Parathyroid adenoma (tissue), 2 donors: ENCODE data around the gene SPTAN1.

Source experiments
- H2AFZ ChIP-seq: fragments of 300-600 bp; sonication (generic); one replicate; pipeline ENCODE4 v1.7.0; 2017; ENCODE audit warnings: antibody characterized with exemption, mild to moderate bottlenecking
- H3K27ac ChIP-seq: fragments of 300-600 bp; sonication (generic); one replicate; pipeline ENCODE4 v1.7.0; 2017
- H3K27me3 ChIP-seq: fragments of 300-600 bp; sonication (generic); one replicate; pipeline ENCODE4 v1.7.0; 2017; ENCODE audit warnings: low read length; ENCODE audit not compliant: control insufficient read depth, insufficient read depth
- H3K36me3 ChIP-seq: fragments of 300-600 bp; sonication (generic); one replicate; pipeline ENCODE4 v1.7.0; 2017; ENCODE audit warnings: low read length; ENCODE audit not compliant: control insufficient read depth, insufficient read depth
- H3K4me1 ChIP-seq: fragments of 300-600 bp; sonication (generic); one replicate; pipeline ENCODE4 v1.7.0; 2017; ENCODE audit warnings: control low read depth
- H3K4me2 ChIP-seq: fragments of 300-600 bp; sonication (generic); one replicate; pipeline ENCODE4 v1.7.0; 2017; ENCODE audit warnings: low read length
- H3K4me3 ChIP-seq: fragments of 300-600 bp; sonication (generic); one replicate; pipeline ENCODE4 v1.7.0; 2017; ENCODE audit warnings: low read depth, low read length
- H3K79me2 ChIP-seq: fragments of 300-600 bp; sonication (generic); one replicate; pipeline ENCODE4 v1.7.0; 2017; ENCODE audit warnings: control low read depth
- H3K9ac ChIP-seq: fragments of 300-600 bp; sonication (generic); one replicate; pipeline ENCODE4 v1.7.0; 2017; ENCODE audit warnings: mild to moderate bottlenecking
- H3K9me3 ChIP-seq: fragments of 300-600 bp; sonication (generic); one replicate; pipeline ENCODE4 v1.7.0; 2017; ENCODE audit warnings: low read length; ENCODE audit not compliant: control insufficient read depth
- CTCF ChIP-seq: fragments of 300-600 bp; sonication (generic); IDR thresholded peaks from one replicate; pipeline ENCODE4 v1.7.0; 2017; ENCODE audit warnings: antibody characterized with exemption, mild to moderate bottlenecking
- donor health status: primary hyperparathyroidism.

SPTAN1 gene

GRCh38 chr9:128624566-128624965 lies 72.2 kb downstream of the SPTAN1 start:
- H2AFZ ChIP-seq, result no peak overlapping the region
- H3K4me2 ChIP-seq, result no peak overlapping the region
- no peak overlapping the region for H3K9ac ChIP-seq
- H3K27ac ChIP-seq, result no peak overlapping the region
- no peak for TF ChIP-seq CTCF
- H3K79me2 ChIP-seq, result no peaks in the 10 kb centered on the region
- H3K36me3 ChIP-seq, result no peaks in the 10 kb centered on the region
- no peaks in the 10 kb centered on the region for H3K9me3 ChIP-seq
- no peaks in the 10 kb centered on the region for H3K27me3 ChIP-seq
- H3K4me3 ChIP-seq, result no peak overlapping the region
- H3K4me1 ChIP-seq, result no peaks in the 10 kb centered on the region

- Histone ChIP-seq H3K4me1 (no peaks in the 10 kb centered on the region), H3K79me2 (no peaks in the 10 kb centered on the region), H3K36me3 (no peaks in the 10 kb centered on the region), H3K9ac (no peak overlapping the region), H3K27ac (no peak overlapping the region), H2AFZ (no peak overlapping the region), H3K9me3 (no peaks in the 10 kb centered on the region), H3K4me2 (no peak overlapping the region), H3K27me3 (no peaks in the 10 kb centered on the region), H3K4me3 (no peak overlapping the region)
- TF ChIP-seq CTCF, result no peak
Measured at GRCh38 chr9:128625391-128626146, 73.2 kb downstream of the SPTAN1 start.

- Histone ChIP-seq H3K27ac (no peak overlapping the region), H3K27me3 (no peaks in the 10 kb centered on the region), H2AFZ (no peak overlapping the region), H3K9me3 (no peaks in the 10 kb centered on the region), H3K4me2 (no peak overlapping the region), H3K9ac (no peak overlapping the region), H3K4me3 (no peak overlapping the region), H3K79me2 (no peaks in the 10 kb centered on the region), H3K36me3 (no peaks in the 10 kb centered on the region), H3K4me1 (no peaks in the 10 kb centered on the region)
- no peak for TF ChIP-seq CTCF
Measured at GRCh38 chr9:128626181-128626580, 73.8 kb downstream of the SPTAN1 start.

- no peaks in the 10 kb centered on the region for H3K27me3 ChIP-seq
- H3K4me2 ChIP-seq, result no peak overlapping the region
- no peaks in the 10 kb centered on the region for H3K9me3 ChIP-seq
- no peaks in the 10 kb centered on the region for H3K79me2 ChIP-seq
- no peaks in the 10 kb centered on the region for H3K4me1 ChIP-seq
- H3K4me3 ChIP-seq, result no peak overlapping the region
- H3K27ac ChIP-seq, result no peak overlapping the region
- no peak for TF ChIP-seq CTCF
- no peaks in the 10 kb centered on the region for H3K36me3 ChIP-seq
- no peak overlapping the region for H2AFZ ChIP-seq
- H3K9ac ChIP-seq, result no peak overlapping the region
Measured at GRCh38 chr9:128627127-128627715, 74.8 kb downstream of the SPTAN1 start.

- no peak overlapping the region for H3K27ac ChIP-seq
- no peaks in the 10 kb centered on the region for H3K4me1 ChIP-seq
- H3K4me2 ChIP-seq, result no peak overlapping the region
- no peaks in the 10 kb centered on the region for H3K79me2 ChIP-seq
- H3K27me3 ChIP-seq, result no peaks in the 10 kb centered on the region
- H3K9me3 ChIP-seq, result no peaks in the 10 kb centered on the region
- no peak overlapping the region for H2AFZ ChIP-seq
- H3K36me3 ChIP-seq, result no peaks in the 10 kb centered on the region
- H3K9ac ChIP-seq, result no peak overlapping the region
- no peak for TF ChIP-seq CTCF
- no peak overlapping the region for H3K4me3 ChIP-seq
Measured at GRCh38 chr9:128627906-128628305, 75.5 kb downstream of the SPTAN1 start.
